ENCODE data around the gene DHCR7.

DNA sequence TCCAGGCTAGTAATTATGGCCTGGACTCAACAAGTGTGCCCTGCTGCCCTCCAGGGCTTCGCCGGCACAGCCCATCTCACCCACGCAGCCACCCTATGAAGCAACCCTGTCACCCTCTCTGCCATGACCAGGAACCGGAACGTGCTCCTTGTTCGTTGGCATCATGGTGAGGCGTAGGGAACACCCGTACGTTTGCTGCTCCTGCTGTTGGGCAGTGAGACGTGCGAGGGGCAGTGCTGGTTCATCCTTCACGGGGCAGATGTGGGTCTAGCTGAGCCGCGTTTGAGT lies 25.5 kb upstream of the DHCR7 start:
- TF ChIP-seq, protein P1, sequence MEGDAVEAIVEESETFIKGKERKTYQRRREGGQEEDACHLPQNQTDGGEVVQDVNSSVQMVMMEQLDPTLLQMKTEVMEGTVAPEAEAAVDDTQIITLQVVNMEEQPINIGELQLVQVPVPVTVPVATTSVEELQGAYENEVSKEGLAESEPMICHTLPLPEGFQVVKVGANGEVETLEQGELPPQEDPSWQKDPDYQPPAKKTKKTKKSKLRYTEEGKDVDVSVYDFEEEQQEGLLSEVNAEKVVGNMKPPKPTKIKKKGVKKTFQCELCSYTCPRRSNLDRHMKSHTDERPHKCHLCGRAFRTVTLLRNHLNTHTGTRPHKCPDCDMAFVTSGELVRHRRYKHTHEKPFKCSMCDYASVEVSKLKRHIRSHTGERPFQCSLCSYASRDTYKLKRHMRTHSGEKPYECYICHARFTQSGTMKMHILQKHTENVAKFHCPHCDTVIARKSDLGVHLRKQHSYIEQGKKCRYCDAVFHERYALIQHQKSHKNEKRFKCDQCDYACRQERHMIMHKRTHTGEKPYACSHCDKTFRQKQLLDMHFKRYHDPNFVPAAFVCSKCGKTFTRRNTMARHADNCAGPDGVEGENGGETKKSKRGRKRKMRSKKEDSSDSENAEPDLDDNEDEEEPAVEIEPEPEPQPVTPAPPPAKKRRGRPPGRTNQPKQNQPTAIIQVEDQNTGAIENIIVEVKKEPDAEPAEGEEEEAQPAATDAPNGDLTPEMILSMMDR (IDR thresholded peaks at IDR 0.05) = no peak
- TF ChIP-seq EP300 (IDR thresholded peaks at IDR 0.05) = no peak
- no peak for TF ChIP-seq CHD2 (IDR thresholded peaks at IDR 0.05; ENCODE audit: low read length, partially characterized antibody)
- no peak for TF ChIP-seq ESRRA (IDR thresholded peaks at IDR 0.05; ENCODE audit: borderline replicate concordance, low read length)
- TF ChIP-seq, protein P2, sequence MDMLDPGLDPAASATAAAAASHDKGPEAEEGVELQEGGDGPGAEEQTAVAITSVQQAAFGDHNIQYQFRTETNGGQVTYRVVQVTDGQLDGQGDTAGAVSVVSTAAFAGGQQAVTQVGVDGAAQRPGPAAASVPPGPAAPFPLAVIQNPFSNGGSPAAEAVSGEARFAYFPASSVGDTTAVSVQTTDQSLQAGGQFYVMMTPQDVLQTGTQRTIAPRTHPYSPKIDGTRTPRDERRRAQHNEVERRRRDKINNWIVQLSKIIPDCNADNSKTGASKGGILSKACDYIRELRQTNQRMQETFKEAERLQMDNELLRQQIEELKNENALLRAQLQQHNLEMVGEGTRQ (IDR thresholded peaks at IDR 0.05) = no peak
- TF ChIP-seq RNF2 (IDR thresholded peaks at IDR 0.05; ENCODE audit: borderline replicate concordance, low read depth) = no peak
- TF ChIP-seq, protein P3, sequence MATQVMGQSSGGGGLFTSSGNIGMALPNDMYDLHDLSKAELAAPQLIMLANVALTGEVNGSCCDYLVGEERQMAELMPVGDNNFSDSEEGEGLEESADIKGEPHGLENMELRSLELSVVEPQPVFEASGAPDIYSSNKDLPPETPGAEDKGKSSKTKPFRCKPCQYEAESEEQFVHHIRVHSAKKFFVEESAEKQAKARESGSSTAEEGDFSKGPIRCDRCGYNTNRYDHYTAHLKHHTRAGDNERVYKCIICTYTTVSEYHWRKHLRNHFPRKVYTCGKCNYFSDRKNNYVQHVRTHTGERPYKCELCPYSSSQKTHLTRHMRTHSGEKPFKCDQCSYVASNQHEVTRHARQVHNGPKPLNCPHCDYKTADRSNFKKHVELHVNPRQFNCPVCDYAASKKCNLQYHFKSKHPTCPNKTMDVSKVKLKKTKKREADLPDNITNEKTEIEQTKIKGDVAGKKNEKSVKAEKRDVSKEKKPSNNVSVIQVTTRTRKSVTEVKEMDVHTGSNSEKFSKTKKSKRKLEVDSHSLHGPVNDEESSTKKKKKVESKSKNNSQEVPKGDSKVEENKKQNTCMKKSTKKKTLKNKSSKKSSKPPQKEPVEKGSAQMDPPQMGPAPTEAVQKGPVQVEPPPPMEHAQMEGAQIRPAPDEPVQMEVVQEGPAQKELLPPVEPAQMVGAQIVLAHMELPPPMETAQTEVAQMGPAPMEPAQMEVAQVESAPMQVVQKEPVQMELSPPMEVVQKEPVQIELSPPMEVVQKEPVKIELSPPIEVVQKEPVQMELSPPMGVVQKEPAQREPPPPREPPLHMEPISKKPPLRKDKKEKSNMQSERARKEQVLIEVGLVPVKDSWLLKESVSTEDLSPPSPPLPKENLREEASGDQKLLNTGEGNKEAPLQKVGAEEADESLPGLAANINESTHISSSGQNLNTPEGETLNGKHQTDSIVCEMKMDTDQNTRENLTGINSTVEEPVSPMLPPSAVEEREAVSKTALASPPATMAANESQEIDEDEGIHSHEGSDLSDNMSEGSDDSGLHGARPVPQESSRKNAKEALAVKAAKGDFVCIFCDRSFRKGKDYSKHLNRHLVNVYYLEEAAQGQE (IDR thresholded peaks at IDR 0.05) = no peak
- TF ChIP-seq POLR2A (IDR thresholded peaks at IDR 0.05; ENCODE audit: low read length) = no peak
- TF ChIP-seq NR3C1 (IDR thresholded peaks at IDR 0.05) = no peak
- TF ChIP-seq, protein P4, sequence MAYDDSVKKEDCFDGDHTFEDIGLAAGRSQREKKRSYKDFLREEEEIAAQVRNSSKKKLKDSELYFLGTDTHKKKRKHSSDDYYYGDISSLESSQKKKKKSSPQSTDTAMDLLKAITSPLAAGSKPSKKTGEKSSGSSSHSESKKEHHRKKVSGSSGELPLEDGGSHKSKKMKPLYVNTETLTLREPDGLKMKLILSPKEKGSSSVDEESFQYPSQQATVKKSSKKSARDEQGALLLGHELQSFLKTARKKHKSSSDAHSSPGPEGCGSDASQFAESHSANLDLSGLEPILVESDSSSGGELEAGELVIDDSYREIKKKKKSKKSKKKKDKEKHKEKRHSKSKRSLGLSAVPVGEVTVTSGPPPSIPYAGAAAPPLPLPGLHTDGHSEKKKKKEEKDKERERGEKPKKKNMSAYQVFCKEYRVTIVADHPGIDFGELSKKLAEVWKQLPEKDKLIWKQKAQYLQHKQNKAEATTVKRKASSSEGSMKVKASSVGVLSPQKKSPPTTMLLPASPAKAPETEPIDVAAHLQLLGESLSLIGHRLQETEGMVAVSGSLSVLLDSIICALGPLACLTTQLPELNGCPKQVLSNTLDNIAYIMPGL (CRISPR knock-in tag; IDR thresholded peaks at IDR 0.05; ENCODE audit: borderline replicate concordance) = no peak
- no peak for TF ChIP-seq RARB (CRISPR knock-in tag; IDR thresholded peaks at IDR 0.05)
- TF ChIP-seq EHMT2 (IDR thresholded peaks at IDR 0.05; ENCODE audit: low read depth) = no peak
- TF ChIP-seq NPAS2 (CRISPR knock-in tag; IDR thresholded peaks at IDR 0.05; ENCODE audit: borderline replicate concordance) = no peak
